ENCODE results near the gene TSPAN32. TPM values are rescaled to one million over a fixed set of nuclear protein-coding genes. Genes with fewer than 3 reads are reported as not detected.
A peak's percentile ranks its signal among the peaks of the same experiment; 100 is the strongest.

The TSPAN32 gene
- total RNA-seq, 1 experiment from 2014 or later = not detected

DNA sequence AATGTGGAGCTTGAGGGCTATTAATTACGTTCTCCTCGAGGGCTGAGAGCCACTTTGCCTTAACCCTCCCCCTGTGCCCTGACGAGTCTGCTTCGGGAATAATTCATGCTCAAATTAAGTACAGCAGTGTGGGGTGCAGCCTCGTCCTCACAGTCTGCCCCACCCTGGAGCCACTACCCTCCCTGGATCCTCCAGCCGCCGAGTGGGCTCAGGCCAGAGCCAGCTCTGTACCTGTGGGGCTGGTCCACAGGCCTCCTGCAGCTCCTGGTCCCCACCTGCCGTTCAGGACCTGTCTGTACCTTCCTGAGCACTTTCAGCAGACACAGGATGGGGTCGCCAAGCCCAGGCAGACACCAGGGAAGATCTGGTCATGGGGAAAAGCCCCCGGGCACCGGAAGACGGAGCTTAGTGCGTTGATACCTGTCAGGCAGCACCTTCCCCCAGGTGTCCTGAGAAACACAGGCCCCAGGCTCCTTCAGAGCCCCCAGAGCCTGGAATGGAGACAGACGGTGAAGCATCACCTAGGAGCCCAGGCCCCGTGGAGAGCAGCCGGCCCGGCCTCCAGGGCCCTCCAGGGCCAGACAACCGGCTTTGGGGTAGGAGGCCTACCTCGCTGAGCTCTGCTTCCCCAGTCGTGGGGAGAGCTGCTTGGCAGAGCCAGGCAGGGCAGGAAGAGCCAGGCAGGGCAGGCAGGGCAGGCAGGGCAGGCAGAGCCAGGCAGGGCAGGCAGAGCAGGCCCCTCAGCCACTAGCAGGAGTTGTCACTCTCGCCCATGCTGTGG, 9.7 kb downstream of the TSPAN32 start:
- Histone ChIP-seq H2AFZ (ENCODE audit: low read depth, low read length, poor library complexity, severe bottlenecking) (no peak overlapping the region), H3K4me3 (replicated peaks in 1 of 2; ENCODE audit: low read depth in 1 of 2, low read length in 2 of 2) (no peak overlapping the region), H3K79me2 (ENCODE audit: insufficient read depth, low read length) (no peaks in the 10 kb centered on the region), H3K4me1 (ENCODE audit: control insufficient read depth in 1 of 2, insufficient read depth in 2 of 2, low read length in 2 of 2) (peaks cover 0 to 20% of the 10 kb centered on the region in 2 experiments), H3K27me3 (ENCODE audit: insufficient read depth, low read length) (no peaks in the 10 kb centered on the region), H4K20me1 (ENCODE audit: insufficient read depth) (no peaks in the 10 kb centered on the region), H3K9ac (ENCODE audit: low read length) (no peak overlapping the region), H3K4me2 (ENCODE audit: low read length) (peak overlapping the region; percentile 31; the same call in 1 of the 2 replicates), H3K9me3 (ENCODE audit: control insufficient read depth in 1 of 2, insufficient read depth in 1 of 2, low read depth in 1 of 2, low read length in 2 of 2) (no peaks in the 10 kb centered on the region), H3K9me2 (ENCODE audit: insufficient read depth) (no peaks in the 10 kb centered on the region), H3K27ac (ENCODE audit: low read depth, low read length) (peak overlapping the region; percentile 9; the same call in 1 of the 2 replicates), H3K36me3 (ENCODE audit: control insufficient read depth in 1 of 2, insufficient read depth in 2 of 2, low read length in 2 of 2) (no peaks in the 10 kb centered on the region)
- TF ChIP-seq CBX3 (IDR thresholded peaks at IDR 0.05; ENCODE audit: low read depth) = no peak
- no peak for TF ChIP-seq ZNF274 (IDR thresholded peaks at IDR 0.05; ENCODE audit: low read depth, low read length)
- TF ChIP-seq EZH2 (IDR thresholded peaks at IDR 0.05) = no peak
- no peak for TF ChIP-seq SIN3A (IDR thresholded peaks at IDR 0.05; ENCODE audit: low read depth)
- no peak for TF ChIP-seq ELF1 (IDR thresholded peaks at IDR 0.05; ENCODE audit: borderline replicate concordance, low read depth)
- TF ChIP-seq SRF (IDR thresholded peaks at IDR 0.05; ENCODE audit: low read depth) = no peak
- TF ChIP-seq, protein P1, sequence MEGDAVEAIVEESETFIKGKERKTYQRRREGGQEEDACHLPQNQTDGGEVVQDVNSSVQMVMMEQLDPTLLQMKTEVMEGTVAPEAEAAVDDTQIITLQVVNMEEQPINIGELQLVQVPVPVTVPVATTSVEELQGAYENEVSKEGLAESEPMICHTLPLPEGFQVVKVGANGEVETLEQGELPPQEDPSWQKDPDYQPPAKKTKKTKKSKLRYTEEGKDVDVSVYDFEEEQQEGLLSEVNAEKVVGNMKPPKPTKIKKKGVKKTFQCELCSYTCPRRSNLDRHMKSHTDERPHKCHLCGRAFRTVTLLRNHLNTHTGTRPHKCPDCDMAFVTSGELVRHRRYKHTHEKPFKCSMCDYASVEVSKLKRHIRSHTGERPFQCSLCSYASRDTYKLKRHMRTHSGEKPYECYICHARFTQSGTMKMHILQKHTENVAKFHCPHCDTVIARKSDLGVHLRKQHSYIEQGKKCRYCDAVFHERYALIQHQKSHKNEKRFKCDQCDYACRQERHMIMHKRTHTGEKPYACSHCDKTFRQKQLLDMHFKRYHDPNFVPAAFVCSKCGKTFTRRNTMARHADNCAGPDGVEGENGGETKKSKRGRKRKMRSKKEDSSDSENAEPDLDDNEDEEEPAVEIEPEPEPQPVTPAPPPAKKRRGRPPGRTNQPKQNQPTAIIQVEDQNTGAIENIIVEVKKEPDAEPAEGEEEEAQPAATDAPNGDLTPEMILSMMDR (IDR thresholded peaks at IDR 0.05 in 2 of 3, conservative IDR thresholded peaks at IDR 0.05 in 1 of 3; ENCODE audit: borderline replicate concordance in 1 of 3, insufficient read depth in 1 of 3, low read depth in 2 of 3, low read length in 2 of 3) = no peak
- no peak for TF ChIP-seq TCF7L2 (IDR thresholded peaks at IDR 0.05; ENCODE audit: borderline replicate concordance, extremely low read depth, insufficient read depth, insufficient read length)
- no peak for TF ChIP-seq YY1 (IDR thresholded peaks at IDR 0.05; ENCODE audit: extremely low read depth, insufficient replicate concordance, low read depth, low read length)
- TF ChIP-seq SP1 (IDR thresholded peaks at IDR 0.05; ENCODE audit: low read depth) = no peak
- no peak for TF ChIP-seq FOSL1 (IDR thresholded peaks at IDR 0.05; ENCODE audit: low read depth)
- no peak for TF ChIP-seq POLR2AphosphoS5 (IDR thresholded peaks at IDR 0.05; ENCODE audit: low read depth, low read length)
- TF ChIP-seq EZH2phosphoT487 (IDR thresholded peaks at IDR 0.05; ENCODE audit: borderline replicate concordance) = no peak
- no peak for TF ChIP-seq ZFX (IDR thresholded peaks at IDR 0.05)
- TF ChIP-seq, protein P2, sequence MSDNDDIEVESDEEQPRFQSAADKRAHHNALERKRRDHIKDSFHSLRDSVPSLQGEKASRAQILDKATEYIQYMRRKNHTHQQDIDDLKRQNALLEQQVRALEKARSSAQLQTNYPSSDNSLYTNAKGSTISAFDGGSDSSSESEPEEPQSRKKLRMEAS (IDR thresholded peaks at IDR 0.05) = no peak
- no peak for TF ChIP-seq CEBPB (IDR thresholded peaks at IDR 0.05; ENCODE audit: low read depth)
- TF ChIP-seq EGR1 (IDR thresholded peaks at IDR 0.05; ENCODE audit: low read depth) = no peak
- TF ChIP-seq, protein P3, sequence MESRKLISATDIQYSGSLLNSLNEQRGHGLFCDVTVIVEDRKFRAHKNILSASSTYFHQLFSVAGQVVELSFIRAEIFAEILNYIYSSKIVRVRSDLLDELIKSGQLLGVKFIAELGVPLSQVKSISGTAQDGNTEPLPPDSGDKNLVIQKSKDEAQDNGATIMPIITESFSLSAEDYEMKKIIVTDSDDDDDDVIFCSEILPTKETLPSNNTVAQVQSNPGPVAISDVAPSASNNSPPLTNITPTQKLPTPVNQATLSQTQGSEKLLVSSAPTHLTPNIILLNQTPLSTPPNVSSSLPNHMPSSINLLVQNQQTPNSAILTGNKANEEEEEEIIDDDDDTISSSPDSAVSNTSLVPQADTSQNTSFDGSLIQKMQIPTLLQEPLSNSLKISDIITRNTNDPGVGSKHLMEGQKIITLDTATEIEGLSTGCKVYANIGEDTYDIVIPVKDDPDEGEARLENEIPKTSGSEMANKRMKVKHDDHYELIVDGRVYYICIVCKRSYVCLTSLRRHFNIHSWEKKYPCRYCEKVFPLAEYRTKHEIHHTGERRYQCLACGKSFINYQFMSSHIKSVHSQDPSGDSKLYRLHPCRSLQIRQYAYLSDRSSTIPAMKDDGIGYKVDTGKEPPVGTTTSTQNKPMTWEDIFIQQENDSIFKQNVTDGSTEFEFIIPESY (IDR thresholded peaks at IDR 0.05; ENCODE audit: extremely low read depth, insufficient replicate concordance, low read length) = no peak
- POLR2A ChIA-PET = no interaction called here
- CTCF ChIA-PET = interaction anchor here (1.0 to 1.1 kb wide), 2 partner anchors 89 to 108 kb away, joined by 4 read pairs; partner anchors contain the start of gene TSSC4
- BruUV-seq (replicated peaks) = no TSS peak
- DNase-seq (ENCODE audit: low read depth, low spot score) (no peak), ATAC-seq (no peak)
- intact Hi-C loops (cut with micrococcal nuclease) = no loop called here
- RAD21 ChIA-PET (ENCODE audit: low non-redundant PET in 1 of 2, low total read pairs in 2 of 2, uncharacterized antibody in 2 of 2, unreplicated experiment in 2 of 2) = no interaction called here

All from HCT116 (cell line).